Endothelial cell of umbilical vein (primary cell): Measurements from ENCODE around the gene SAMD4A. TPM values are rescaled to one million over a fixed set of nuclear protein-coding genes. Genes with fewer than 3 reads are reported as not detected.

ENCODE experiments used
- BruUV-seq: library from RNA; stranded (reverse); fragments of 400-500 nt; replicated peaks from 2 replicates; lab custom pipeline; 2021; lab: Mats Ljungman, UMichigan
- CTCF ChIA-PET: fragments of 300-600, 350-600 bp; sonication (Branson Sonifier 250); formaldehyde crosslinking; loops from one replicate; lab custom pipeline; 2021; ENCODE audit warnings: antibody characterized with exemption, inconsistent platforms; lab: Charles Lee
- POLR2A ChIA-PET: fragments of 300-600, 350-600 bp; sonication (Branson Sonifier 250); formaldehyde crosslinking; loops from one replicate; lab custom pipeline; 2021; ENCODE audit warnings: antibody characterized with exemption, inconsistent platforms; lab: Charles Lee
- DNase-seq: peaks from one replicate; pipeline ENCODE4 v3.0.0-alpha.2; 2011; ENCODE audit warnings: low read depth, low spot score
- FAIRE-seq: peaks from 2 replicates; lab custom pipeline; 2011; peaks lifted over from hg19 to GRCh38; lab: Jason Lieb, UNC
- H2AFZ ChIP-seq: 2 replicates; pipeline ENCODE4 v1.6.0; 2012; ENCODE audit warnings: low read depth, low read length, control low read depth, inconsistent platforms
- H3K27ac ChIP-seq: 2 replicates; pipeline ENCODE4 v1.5.1; 2011; ENCODE audit warnings: low read depth, mild to moderate bottlenecking, control low read depth, low read length, moderate library complexity; ENCODE audit not compliant: insufficient read depth
- H3K27me3 ChIP-seq, 2 experiments: 2 replicates each; pipeline versions ENCODE4 v1.6.0 to v1.6.1; 2011; ENCODE audit warnings: low read length in 2 of 2, mixed read lengths in 1 of 2; ENCODE audit not compliant: control insufficient read depth in 2 of 2, insufficient read depth in 2 of 2
- H3K36me3 ChIP-seq, 2 experiments: 2 replicates in 1 of 2; 3 replicates in 1 of 2; pipeline ENCODE4 v1.5.1; 2011; ENCODE audit warnings: low read length in 2 of 2, mild to moderate bottlenecking in 1 of 2, moderate library complexity in 1 of 2; ENCODE audit not compliant: control insufficient read depth in 2 of 2, insufficient read depth in 2 of 2; ENCODE audit errors: extremely low read depth in 1 of 2
- H3K4me1 ChIP-seq: 3 replicates; pipeline ENCODE4 v1.5.1; 2011; ENCODE audit warnings: mild to moderate bottlenecking, low read length; ENCODE audit not compliant: control insufficient read depth, insufficient read depth; ENCODE audit errors: extremely low read depth
- H3K4me2 ChIP-seq: 2 replicates; pipeline ENCODE4 v1.6.1; 2011; ENCODE audit warnings: low read length, control low read depth, mixed read lengths; ENCODE audit not compliant: insufficient read depth
- H3K4me3 ChIP-seq, 3 experiments: fragments of 200-600 bp in 1 of 3; sonication (generic), shearing (Covaris generic) in 1 of 3; replicated peaks in 1 of 3; 2 replicates each; pipeline ENCODE4 v1.5.1; 2011 to 2016; ENCODE audit warnings: control low read depth in 3 of 3, low read length in 3 of 3, mild to moderate bottlenecking in 2 of 3, inconsistent platforms in 1 of 3, low read depth in 1 of 3, moderate library complexity in 1 of 3; ENCODE audit not compliant: insufficient read depth in 1 of 3
- H3K79me2 ChIP-seq: 2 replicates; pipeline ENCODE4 v1.6.0; 2012; ENCODE audit warnings: low read length, inconsistent platforms; ENCODE audit not compliant: control insufficient read depth, insufficient read depth
- H3K9ac ChIP-seq: replicated peaks from 2 replicates; pipeline ENCODE3; 2011; ENCODE audit warnings: low read length, control low read depth; ENCODE audit not compliant: insufficient read depth; ENCODE audit errors: extremely low read depth
- H3K9me1 ChIP-seq: replicated peaks from 3 replicates; pipeline ENCODE4 v1.6.0; 2011; ENCODE audit warnings: mild to moderate bottlenecking, low read length; ENCODE audit not compliant: control insufficient read depth, insufficient read depth; ENCODE audit errors: extremely low read depth
- H3K9me3 ChIP-seq: replicated peaks from 2 replicates; pipeline ENCODE4 v1.5.1; 2012; ENCODE audit warnings: low read length, inconsistent platforms; ENCODE audit not compliant: control insufficient read depth, insufficient read depth
- H4K20me1 ChIP-seq: replicated peaks from 2 replicates; pipeline ENCODE3; 2011; ENCODE audit warnings: mild to moderate bottlenecking, low read length; ENCODE audit not compliant: control insufficient read depth, insufficient read depth; ENCODE audit errors: extremely low read depth
- EZH2 ChIP-seq: IDR thresholded peaks from 2 replicates; pipeline ENCODE4 v1.6.1; 2012; ENCODE audit warnings: borderline replicate concordance, low read depth, mild to moderate bottlenecking, moderate library complexity, low read length, inconsistent platforms; ENCODE audit not compliant: severe bottlenecking
- FOS ChIP-seq: IDR thresholded peaks from 2 replicates; pipeline ENCODE4 v1.6.1; 2011; ENCODE audit warnings: mild to moderate bottlenecking, low read length, moderate library complexity, borderline replicate concordance; ENCODE audit not compliant: insufficient read depth
- GATA2 ChIP-seq: IDR thresholded peaks from 2 replicates; pipeline ENCODE4 v1.7.0; 2011; ENCODE audit warnings: low read depth, mild to moderate bottlenecking, moderate library complexity, mixed read lengths, low read length; ENCODE audit not compliant: insufficient read length, insufficient read depth
- JUN ChIP-seq: IDR thresholded peaks from 2 replicates; pipeline ENCODE4 v1.6.1; 2011; ENCODE audit warnings: borderline replicate concordance, low read depth; ENCODE audit not compliant: insufficient read length, insufficient read depth
- MYC ChIP-seq: IDR thresholded peaks from one replicate; pipeline ENCODE4 v1.6.1; 2011; ENCODE audit warnings: mild to moderate bottlenecking, low read depth, low read length
- POLR2A ChIP-seq: IDR thresholded peaks from 2 replicates; pipeline ENCODE4 v1.6.1; 2012; ENCODE audit warnings: low read depth, mild to moderate bottlenecking, control low read depth, low read length
- POLR2AphosphoS5 ChIP-seq: IDR thresholded peaks from 2 replicates; pipeline ENCODE4 v1.6.1; 2012; ENCODE audit warnings: low read depth, mild to moderate bottlenecking, control low read depth, low read length, moderate library complexity; ENCODE audit not compliant: insufficient read depth
- dilution Hi-C: fragments of 300-500 bp; cut with MboI; formaldehyde crosslinking; loops from one replicate; pipeline ENCODE4 v1.15.0; 2019; ENCODE audit warnings: low sequenced_read_pairs; ENCODE audit not compliant: extremely low pct_ligation_motif_present
- intact Hi-C: fragments of 100-400 bp; cut with micrococcal nuclease; formaldehyde crosslinking; loops from one replicate; pipeline ENCODE4 v1.10.0; 2022
- polyA plus RNA-seq, 4 experiments: library from polyadenylated mRNA; depleted of rRNA in 3 of 4; stranded (reverse) in 3 of 4; unstranded in 1 of 4; fragments of >200 nt; gene quantifications; 2 replicates each; pipeline versions ENCODE4 v1.2.1 to v1.2.3, GENCODE V29; 2011 to 2012; ENCODE audit warnings: missing spikeins in 1 of 4
- total RNA-seq: library from RNA; stranded (reverse); gene quantifications from 2 replicates; pipeline ENCODE4 v1.2.3, GENCODE V29; 2021
- TF ChIP-seq, protein P1 (sequence below), 2 donors: IDR thresholded peaks; 1 replicate in 1 of 2; 2 replicates in 1 of 2; pipeline ENCODE4 v1.5.1; 2011; ENCODE audit warnings: low read length in 2 of 2, mild to moderate bottlenecking in 2 of 2, moderate library complexity in 2 of 2, control low read depth in 1 of 2, inconsistent platforms in 1 of 2, low read depth in 1 of 2; ENCODE audit not compliant: insufficient read depth in 1 of 2; ENCODE audit errors: extremely low read depth in 1 of 2
- TF ChIP-seq, protein P2 (sequence below): IDR thresholded peaks from 2 replicates; pipeline ENCODE4 v1.6.1; 2011; ENCODE audit not compliant: insufficient read depth, insufficient read length

Gene SAMD4A
- total and polyA plus RNA-seq, 2 donors (not counting 3 experiments of a cell fraction or from before 2014, with no cell fraction given): 37.7 to 95.3 TPM

DNA sequence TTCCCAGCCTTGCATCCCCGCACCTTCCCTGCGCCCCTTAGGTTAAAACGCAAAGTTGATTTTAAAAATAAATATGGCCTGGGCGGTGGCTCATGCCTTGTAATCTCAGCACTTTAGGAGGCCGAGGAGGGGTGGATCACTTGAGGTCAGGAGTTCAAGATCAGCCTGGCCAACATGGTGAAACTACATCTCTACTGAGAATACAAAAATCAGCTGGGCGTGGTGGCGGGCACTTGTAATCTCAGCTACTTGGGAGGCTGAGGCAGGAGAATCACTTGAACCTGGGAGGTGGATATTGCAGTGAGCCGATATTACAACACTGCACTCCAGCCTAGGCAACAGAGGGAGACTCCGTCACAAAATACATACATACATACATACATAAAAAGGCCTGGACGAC, 239.7 kb downstream of the SAMD4A start:
- TF ChIP-seq, protein P1, sequence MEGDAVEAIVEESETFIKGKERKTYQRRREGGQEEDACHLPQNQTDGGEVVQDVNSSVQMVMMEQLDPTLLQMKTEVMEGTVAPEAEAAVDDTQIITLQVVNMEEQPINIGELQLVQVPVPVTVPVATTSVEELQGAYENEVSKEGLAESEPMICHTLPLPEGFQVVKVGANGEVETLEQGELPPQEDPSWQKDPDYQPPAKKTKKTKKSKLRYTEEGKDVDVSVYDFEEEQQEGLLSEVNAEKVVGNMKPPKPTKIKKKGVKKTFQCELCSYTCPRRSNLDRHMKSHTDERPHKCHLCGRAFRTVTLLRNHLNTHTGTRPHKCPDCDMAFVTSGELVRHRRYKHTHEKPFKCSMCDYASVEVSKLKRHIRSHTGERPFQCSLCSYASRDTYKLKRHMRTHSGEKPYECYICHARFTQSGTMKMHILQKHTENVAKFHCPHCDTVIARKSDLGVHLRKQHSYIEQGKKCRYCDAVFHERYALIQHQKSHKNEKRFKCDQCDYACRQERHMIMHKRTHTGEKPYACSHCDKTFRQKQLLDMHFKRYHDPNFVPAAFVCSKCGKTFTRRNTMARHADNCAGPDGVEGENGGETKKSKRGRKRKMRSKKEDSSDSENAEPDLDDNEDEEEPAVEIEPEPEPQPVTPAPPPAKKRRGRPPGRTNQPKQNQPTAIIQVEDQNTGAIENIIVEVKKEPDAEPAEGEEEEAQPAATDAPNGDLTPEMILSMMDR (IDR thresholded peaks at IDR 0.05; ENCODE audit: extremely low read depth in 1 of 2, insufficient read depth in 1 of 2, low read depth in 1 of 2, low read length in 2 of 2): no peak
- TF ChIP-seq POLR2AphosphoS5 (no peak), MYC (no peak), GATA2 (no peak), POLR2A (no peak), FOS (no peak), EZH2 (no peak), JUN (no peak)
- TF ChIP-seq, protein P2, sequence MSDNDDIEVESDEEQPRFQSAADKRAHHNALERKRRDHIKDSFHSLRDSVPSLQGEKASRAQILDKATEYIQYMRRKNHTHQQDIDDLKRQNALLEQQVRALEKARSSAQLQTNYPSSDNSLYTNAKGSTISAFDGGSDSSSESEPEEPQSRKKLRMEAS: no peak
- Histone ChIP-seq H3K9me3 (no peaks in the 10 kb centered on the region), H2AFZ (no peak overlapping the region), H3K79me2 (no peaks in the 10 kb centered on the region), H3K4me3 (no peak overlapping the region), H3K36me3 (no peaks in the 10 kb centered on the region), H3K27ac (no peak overlapping the region), H3K4me2 (no peak overlapping the region), H3K9me1 (no peaks in the 10 kb centered on the region), H3K27me3 (peaks cover 2 to 6% of the 10 kb centered on the region in 2 experiments), H4K20me1 (no peaks in the 10 kb centered on the region), H3K9ac (no peak overlapping the region), H3K4me1 (no peaks in the 10 kb centered on the region)
- ChIA-PET POLR2A (no interaction called here), CTCF (interaction anchor here (0.5 to 5.9 kb wide), 32 partner anchors 8 to 440 kb away, joined by 3 to 70 read pairs (median 4); partner anchors contain the start of gene CGRRF1)
- dilution Hi-C loops: no loop called here
- DNase-seq: no peak
- intact Hi-C loops: loop anchor here (1.0 to 5.0 kb wide), 3 partner anchors 87 to 299 kb away; partner anchors contain the start of gene CGRRF1
- no peak for FAIRE-seq
- no TSS peak for BruUV-seq
